ENCODE data around the gene FASLG. TPM values are rescaled to one million over a fixed set of nuclear protein-coding genes. Genes with fewer than 3 reads are reported as not detected.
"Not testable (repeated sequence)": the region's sequence is repeated elsewhere in the genome, so short reads cannot be mapped to it uniquely, and the experiment has no call there.

FASLG gene
- not detected for polyA plus RNA-seq (2012; ENCODE audit: insufficient read depth, insufficient read length, low read depth)

- H3K9me3 ChIP-seq, result no peaks in the 10 kb centered on the region
- no peak for DNase-seq
- H3K4me3 ChIP-seq (ENCODE audit: low read depth, low read length), result no peak within 1 kb of the TSS
- H3K4me1 ChIP-seq, result no peaks in the 10 kb centered on the region
- TF ChIP-seq CTCF (IDR thresholded peaks at IDR 0.05; ENCODE audit: low read depth, low read length), result no peak
- H3K36me3 ChIP-seq, result no peaks in the 10 kb centered on the region
- no peaks in the 10 kb centered on the region; the same call in 1 of the 2 replicates for H3K27me3 ChIP-seq
These were observed at the start of gene FASLG for GRCh38 chr1:172658871-172659453. Gene FASLG, plus strand, starts transcription at chr1:172659103. Its CDS starts 99 bp downstream, at chr1:172659202.

GRCh38 chr1:172609528-172609927 is 49.4 kb upstream of the FASLG start:
- no peak overlapping the region for H3K4me3 ChIP-seq (ENCODE audit: low read depth, low read length)
- H3K9me3 ChIP-seq, result no peaks in the 10 kb centered on the region
- no peaks in the 10 kb centered on the region for H3K27me3 ChIP-seq
- DNase-seq, result no peak
- no peaks in the 10 kb centered on the region; the same call in 1 of the 2 replicates for H3K4me1 ChIP-seq
- peaks cover 13% of the 10 kb centered on the region for H3K36me3 ChIP-seq
- peak; percentile 34; the same call in 1 of the 2 replicates for TF ChIP-seq CTCF (IDR thresholded peaks at IDR 0.05; ENCODE audit: low read depth, low read length)

- peaks cover 13% of the 10 kb centered on the region for H3K36me3 ChIP-seq
- H3K4me1 ChIP-seq, result no peaks in the 10 kb centered on the region
- no peak for DNase-seq
- no peak overlapping the region for H3K4me3 ChIP-seq (ENCODE audit: low read depth, low read length)
- H3K9me3 ChIP-seq, result no peaks in the 10 kb centered on the region
- no peaks in the 10 kb centered on the region for H3K27me3 ChIP-seq
- TF ChIP-seq CTCF (IDR thresholded peaks at IDR 0.05; ENCODE audit: low read depth, low read length), result no peak
These were observed 46.4 kb upstream of the FASLG start for GRCh38 chr1:172612478-172612877.

GRCh38 chr1:172613294-172613693 is 45.6 kb upstream of the FASLG start:
- Histone ChIP-seq H3K36me3 (peaks cover 13% of the 10 kb centered on the region), H3K27me3 (no peaks in the 10 kb centered on the region), H3K4me1 (no peaks in the 10 kb centered on the region), H3K9me3 (no peaks in the 10 kb centered on the region), H3K4me3 (ENCODE audit: low read depth, low read length) (no peak overlapping the region)
- no peak for TF ChIP-seq CTCF (IDR thresholded peaks at IDR 0.05; ENCODE audit: low read depth, low read length)
- no peak for DNase-seq

- Histone ChIP-seq H3K4me3 (ENCODE audit: low read depth, low read length) (no peak overlapping the region), H3K27me3 (no peaks in the 10 kb centered on the region), H3K36me3 (no peaks in the 10 kb centered on the region), H3K9me3 (no peaks in the 10 kb centered on the region; the same call in 1 of the 2 replicates), H3K4me1 (no peaks in the 10 kb centered on the region)
- DNase-seq, result no peak
- TF ChIP-seq CTCF (IDR thresholded peaks at IDR 0.05; ENCODE audit: low read depth, low read length), result no peak
These were observed 42.7 kb upstream of the FASLG start for GRCh38 chr1:172616195-172616594.

- no peaks in the 10 kb centered on the region for H3K27me3 ChIP-seq
- DNase-seq, result no peak
- H3K4me3 ChIP-seq (ENCODE audit: low read depth, low read length), result no peak overlapping the region
- no peak for TF ChIP-seq CTCF (IDR thresholded peaks at IDR 0.05; ENCODE audit: low read depth, low read length)
- H3K4me1 ChIP-seq, result no peaks in the 10 kb centered on the region
- no peaks in the 10 kb centered on the region; the same call in 1 of the 2 replicates for H3K9me3 ChIP-seq
- H3K36me3 ChIP-seq, result no peaks in the 10 kb centered on the region
These were observed 42.3 kb upstream of the FASLG start for GRCh38 chr1:172616636-172617035.

- not testable (repeated sequence) for DNase-seq; H3K36me3 ChIP-seq; H3K27me3 ChIP-seq; H3K4me3 ChIP-seq (ENCODE audit: low read depth, low read length); H3K4me1 ChIP-seq; H3K9me3 ChIP-seq
These were observed 38.3 kb upstream of the FASLG start for GRCh38 chr1:172620603-172621002.
